HCT116 (cell line): ENCODE data around the gene C10orf143. TPM values are rescaled to one million over a fixed set of nuclear protein-coding genes. Genes with fewer than 3 reads are reported as not detected.

Experiments used
- ATAC-seq: fragments of 200-7000 bp; cut with Tn5 transposase; 2 replicates; pipeline ENCODE4 v1.9.1; 2020; ENCODE audit warnings: mild to moderate bottlenecking, moderate library complexity
- BruUV-seq: library from RNA; stranded (reverse); fragments of 400-500 nt; replicated peaks from 2 replicates; lab custom pipeline; 2021; lab: Mats Ljungman, UMichigan
- CTCF ChIA-PET: fragments of 300-600 bp; sonication (Branson Sonifier 250); formaldehyde crosslinking; loops from one replicate; lab custom pipeline; 2021; ENCODE audit warnings: antibody characterized with exemption; lab: Charles Lee
- POLR2A ChIA-PET: fragments of 300-600, 350-600 bp; sonication (Branson Sonifier 250); formaldehyde crosslinking; loops from one replicate; lab custom pipeline; 2021; ENCODE audit warnings: antibody characterized with exemption; lab: Charles Lee
- RAD21 ChIA-PET, 2 experiments: fragments of 300-600 bp; sonication (Branson Sonifier 250); formaldehyde crosslinking; loops; one replicate each; lab custom pipeline; 2023; ENCODE audit warnings: low total read pairs in 2 of 2; ENCODE audit not compliant: uncharacterized antibody in 2 of 2, unreplicated experiment in 2 of 2, low non-redundant PET in 1 of 2; lab: Charles Lee
- DNase-seq: peaks from one replicate; pipeline ENCODE4 v3.0.0-alpha.2; 2010; ENCODE audit warnings: low read depth, low spot score
- H2AFZ ChIP-seq: fragments of 200-600 bp; shearing (Covaris generic), sonication (generic); 2 replicates; pipeline ENCODE4 v1.6.1; 2017; ENCODE audit warnings: low read depth, mixed run types, mixed read lengths, antibody characterized with exemption, low read length; ENCODE audit not compliant: poor library complexity, severe bottlenecking
- H3K27ac ChIP-seq: 2 replicates; pipeline ENCODE4 v1.5.1; 2012; ENCODE audit warnings: low read depth, low read length
- H3K27me3 ChIP-seq: fragments of 200-600 bp; sonication (generic); 2 replicates; pipeline ENCODE4 v1.6.1; 2016; ENCODE audit warnings: mixed run types, low read length, mixed read lengths; ENCODE audit not compliant: insufficient read depth
- H3K36me3 ChIP-seq, 2 experiments: fragments of 200-500 bp in 1 of 2; fragments of 200-600 bp in 1 of 2; sonication (Bioruptor generic) in 1 of 2; sonication (generic) in 1 of 2; 2 replicates each; pipeline versions ENCODE4 v1.5.1 to v1.6.1; 2014 to 2016; ENCODE audit warnings: low read length in 2 of 2, inconsistent platforms in 1 of 2, mixed read lengths in 1 of 2, mixed run types in 1 of 2; ENCODE audit not compliant: insufficient read depth in 2 of 2, control insufficient read depth in 1 of 2
- H3K4me1 ChIP-seq, 2 experiments: fragments of 200-600 bp in 1 of 2; sonication (generic) in 1 of 2; 2 replicates each; pipeline versions ENCODE4 v1.5.1 to v1.6.1; 2012 to 2017; ENCODE audit warnings: low read length in 2 of 2, inconsistent platforms in 1 of 2, mild to moderate bottlenecking in 1 of 2, mixed read lengths in 1 of 2, mixed run types in 1 of 2, moderate library complexity in 1 of 2; ENCODE audit not compliant: insufficient read depth in 2 of 2, control insufficient read depth in 1 of 2
- H3K4me2 ChIP-seq: fragments of 200-600 bp; sonication (generic); 2 replicates; pipeline ENCODE4 v1.6.1; 2017; ENCODE audit warnings: mixed run types, low read length, mixed read lengths
- H3K4me3 ChIP-seq, 2 experiments: fragments of 200-600 bp in 1 of 2; sonication (generic) in 1 of 2; replicated peaks in 1 of 2; 2 replicates each; pipeline ENCODE4 v1.5.1; 2011 to 2016; ENCODE audit warnings: low read length in 2 of 2, control low read depth in 1 of 2, low read depth in 1 of 2, mild to moderate bottlenecking in 1 of 2, mixed read lengths in 1 of 2, mixed run types in 1 of 2
- H3K79me2 ChIP-seq: fragments of 200-600 bp; sonication (generic); 2 replicates; pipeline ENCODE4 v1.6.1; 2017; ENCODE audit warnings: mild to moderate bottlenecking, mixed run types, low read length, moderate library complexity, mixed read lengths; ENCODE audit not compliant: insufficient read depth
- H3K9ac ChIP-seq: fragments of 200-600 bp; sonication (generic); 2 replicates; pipeline ENCODE4 v1.6.1; 2016; ENCODE audit warnings: low read length, mixed read lengths
- H3K9me2 ChIP-seq: fragments of 200-600 bp; sonication (generic), shearing (Covaris generic); 2 replicates; pipeline ENCODE4 v1.6.1; 2017; ENCODE audit warnings: mixed run types, mild to moderate bottlenecking, moderate library complexity; ENCODE audit not compliant: insufficient read depth
- H3K9me3 ChIP-seq, 2 experiments: fragments of 200-500 bp in 1 of 2; fragments of 200-600 bp in 1 of 2; sonication (Bioruptor generic) in 1 of 2; sonication (generic) in 1 of 2; 2 replicates each; pipeline ENCODE4 v1.6.1; 2014 to 2017; ENCODE audit warnings: low read length in 2 of 2, mixed read lengths in 2 of 2, inconsistent platforms in 1 of 2, low read depth in 1 of 2, mild to moderate bottlenecking in 1 of 2, mixed run types in 1 of 2, moderate library complexity in 1 of 2; ENCODE audit not compliant: control insufficient read depth in 1 of 2, insufficient read depth in 1 of 2
- H4K20me1 ChIP-seq: fragments of 200-600 bp; sonication (generic), shearing (Covaris generic); 2 replicates; pipeline ENCODE4 v1.6.1; 2017; ENCODE audit warnings: mixed run types, mild to moderate bottlenecking, moderate library complexity; ENCODE audit not compliant: insufficient read depth
- ATF3 ChIP-seq: IDR thresholded peaks from 2 replicates; pipeline ENCODE4 v1.6.1; 2012
- CBX3 ChIP-seq: IDR thresholded peaks from 2 replicates; pipeline ENCODE4 v1.6.1; 2012; ENCODE audit warnings: low read depth
- ELF1 ChIP-seq: IDR thresholded peaks from 2 replicates; pipeline ENCODE4 v1.6.1; 2012; ENCODE audit warnings: low read depth, borderline replicate concordance
- EZH2 ChIP-seq: fragments of 200-600 bp; sonication (generic); IDR thresholded peaks from 2 replicates; pipeline ENCODE4 v1.6.1; 2017; ENCODE audit warnings: antibody characterized with exemption, mixed run types
- EZH2phosphoT487 ChIP-seq: fragments of 200-600 bp; IDR thresholded peaks from 2 replicates; pipeline ENCODE4 v1.6.1; 2018; ENCODE audit warnings: antibody characterized with exemption, borderline replicate concordance
- JUND ChIP-seq: IDR thresholded peaks from 2 replicates; pipeline ENCODE4 v1.6.1; 2012
- MAX ChIP-seq: IDR thresholded peaks from 2 replicates; pipeline ENCODE4 v1.6.1; 2012
- POLR2A ChIP-seq: IDR thresholded peaks from 2 replicates; pipeline ENCODE4 v1.7.0; 2011; ENCODE audit warnings: borderline replicate concordance; ENCODE audit not compliant: insufficient read depth, insufficient read length; ENCODE audit errors: extremely low read depth
- POLR2AphosphoS5 ChIP-seq: IDR thresholded peaks from 2 replicates; pipeline ENCODE4 v1.6.1; 2011; ENCODE audit warnings: mild to moderate bottlenecking, low read depth, low read length, moderate library complexity
- SIN3A ChIP-seq: IDR thresholded peaks from 2 replicates; pipeline ENCODE4 v1.6.1; 2012; ENCODE audit warnings: low read depth
- SP1 ChIP-seq: IDR thresholded peaks from 2 replicates; pipeline ENCODE4 v1.6.1; 2012; ENCODE audit warnings: low read depth
- SRF ChIP-seq: IDR thresholded peaks from 2 replicates; pipeline ENCODE4 v1.6.1; 2012; ENCODE audit warnings: low read depth
- ZBTB33 ChIP-seq: IDR thresholded peaks from 2 replicates; pipeline ENCODE4 v1.6.1; 2011; ENCODE audit warnings: mild to moderate bottlenecking, low read length, moderate library complexity; ENCODE audit not compliant: insufficient replicate concordance; ENCODE audit errors: extremely low read depth
- ZFX ChIP-seq: fragments of 450-650 bp; IDR thresholded peaks from 2 replicates; pipeline ENCODE4 v1.6.1; 2017
- ZNF274 ChIP-seq: fragments of 200-500 bp; sonication (Bioruptor generic); IDR thresholded peaks from 2 replicates; pipeline ENCODE4 v1.6.1; 2014; ENCODE audit warnings: mild to moderate bottlenecking, low read depth, low read length, inconsistent platforms
- intact Hi-C: fragments of 100-400 bp; cut with micrococcal nuclease; formaldehyde crosslinking; loops from 2 replicates; pipeline ENCODE4 v1.10.0; 2022
- total RNA-seq: library from RNA; stranded (reverse); gene quantifications from one replicate; pipeline ENCODE4 v1.2.1, GENCODE V29; 2021; ENCODE audit not compliant: unreplicated experiment
- TF ChIP-seq, protein P1 (sequence below): IDR thresholded peaks from 2 replicates; pipeline ENCODE4 v1.6.1; 2012; ENCODE audit warnings: low read depth
- TF ChIP-seq, protein P2 (sequence below), 3 experiments: fragments of 200-600 bp in 1 of 3; sonication (generic) in 1 of 3; IDR thresholded peaks in 2 of 3; conservative IDR thresholded peaks in 1 of 3; 2 replicates each; pipeline ENCODE4 v1.5.1; 2012 to 2017; ENCODE audit warnings: low read depth in 2 of 3, low read length in 2 of 3, antibody characterized with exemption in 1 of 3, borderline replicate concordance in 1 of 3, control low read depth in 1 of 3, mild to moderate bottlenecking in 1 of 3, mixed read lengths in 1 of 3, mixed run types in 1 of 3, moderate library complexity in 1 of 3; ENCODE audit not compliant: insufficient read depth in 1 of 3

C10orf143 gene
- total RNA-seq, 1 experiment from 2014 or later, result 0.66 TPM

GRCh38 chr10:130111113-130111851 is 652 bp upstream of the C10orf143 start:
- Histone ChIP-seq H3K4me2 (peak overlapping the region; percentile 89), H2AFZ (no peak overlapping the region), H3K9me3 (no peaks in the 10 kb centered on the region), H3K27ac (peak overlapping the region; percentile 70), H3K9me2 (no peaks in the 10 kb centered on the region), H3K9ac (peak overlapping the region; percentile 92), H3K4me3 (peak overlapping the region; percentile 72 to 73), H3K36me3 (no peaks in the 10 kb centered on the region), H3K27me3 (no peaks in the 10 kb centered on the region), H3K79me2 (no peaks in the 10 kb centered on the region), H3K4me1 (peaks cover 5 to 18% of the 10 kb centered on the region in 2 experiments), H4K20me1 (no peaks in the 10 kb centered on the region)
- ChIA-PET POLR2A (interaction anchor here (2.4 to 2.7 kb wide), 2 partner anchors 25 to 27 kb away, joined by 11 to 13 read pairs; partner anchors contain the start of gene GLRX3), RAD21 (interaction anchor here in 1 of 2 experiments (0.8 kb wide), 1 partner anchor 68 kb away, joined by 4 read pairs; no protein-coding TSS in a partner anchor), CTCF (interaction anchor here (1.1 to 2.7 kb wide), 4 partner anchors 14 to 222 kb away, joined by 3 to 16 read pairs (median 4); partner anchors contain the start of gene GLRX3)
- TF ChIP-seq, protein P1, sequence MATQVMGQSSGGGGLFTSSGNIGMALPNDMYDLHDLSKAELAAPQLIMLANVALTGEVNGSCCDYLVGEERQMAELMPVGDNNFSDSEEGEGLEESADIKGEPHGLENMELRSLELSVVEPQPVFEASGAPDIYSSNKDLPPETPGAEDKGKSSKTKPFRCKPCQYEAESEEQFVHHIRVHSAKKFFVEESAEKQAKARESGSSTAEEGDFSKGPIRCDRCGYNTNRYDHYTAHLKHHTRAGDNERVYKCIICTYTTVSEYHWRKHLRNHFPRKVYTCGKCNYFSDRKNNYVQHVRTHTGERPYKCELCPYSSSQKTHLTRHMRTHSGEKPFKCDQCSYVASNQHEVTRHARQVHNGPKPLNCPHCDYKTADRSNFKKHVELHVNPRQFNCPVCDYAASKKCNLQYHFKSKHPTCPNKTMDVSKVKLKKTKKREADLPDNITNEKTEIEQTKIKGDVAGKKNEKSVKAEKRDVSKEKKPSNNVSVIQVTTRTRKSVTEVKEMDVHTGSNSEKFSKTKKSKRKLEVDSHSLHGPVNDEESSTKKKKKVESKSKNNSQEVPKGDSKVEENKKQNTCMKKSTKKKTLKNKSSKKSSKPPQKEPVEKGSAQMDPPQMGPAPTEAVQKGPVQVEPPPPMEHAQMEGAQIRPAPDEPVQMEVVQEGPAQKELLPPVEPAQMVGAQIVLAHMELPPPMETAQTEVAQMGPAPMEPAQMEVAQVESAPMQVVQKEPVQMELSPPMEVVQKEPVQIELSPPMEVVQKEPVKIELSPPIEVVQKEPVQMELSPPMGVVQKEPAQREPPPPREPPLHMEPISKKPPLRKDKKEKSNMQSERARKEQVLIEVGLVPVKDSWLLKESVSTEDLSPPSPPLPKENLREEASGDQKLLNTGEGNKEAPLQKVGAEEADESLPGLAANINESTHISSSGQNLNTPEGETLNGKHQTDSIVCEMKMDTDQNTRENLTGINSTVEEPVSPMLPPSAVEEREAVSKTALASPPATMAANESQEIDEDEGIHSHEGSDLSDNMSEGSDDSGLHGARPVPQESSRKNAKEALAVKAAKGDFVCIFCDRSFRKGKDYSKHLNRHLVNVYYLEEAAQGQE, result no peak
- peak; percentile 10; the same call in 1 of the 2 replicates for TF ChIP-seq ZFX
- TF ChIP-seq POLR2AphosphoS5, result no peak; the same call in 1 of the 2 replicates
- TF ChIP-seq ZNF274, result no peak
- TF ChIP-seq JUND, result no peak
- no peak for TF ChIP-seq ATF3
- no peak for TF ChIP-seq EZH2phosphoT487
- peak; percentile 94 for TF ChIP-seq ELF1
- peak; percentile 90 for TF ChIP-seq SP1
- no peak for TF ChIP-seq CBX3
- no peak for TF ChIP-seq SRF
- TF ChIP-seq POLR2A, result no peak
- no peak for TF ChIP-seq EZH2
- TF ChIP-seq SIN3A, result peak; percentile 17; the same call in 1 of the 2 replicates
- TF ChIP-seq ZBTB33, result no peak
- TF ChIP-seq MAX, result no peak; the same call in 1 of the 2 replicates
- TF ChIP-seq, protein P2, sequence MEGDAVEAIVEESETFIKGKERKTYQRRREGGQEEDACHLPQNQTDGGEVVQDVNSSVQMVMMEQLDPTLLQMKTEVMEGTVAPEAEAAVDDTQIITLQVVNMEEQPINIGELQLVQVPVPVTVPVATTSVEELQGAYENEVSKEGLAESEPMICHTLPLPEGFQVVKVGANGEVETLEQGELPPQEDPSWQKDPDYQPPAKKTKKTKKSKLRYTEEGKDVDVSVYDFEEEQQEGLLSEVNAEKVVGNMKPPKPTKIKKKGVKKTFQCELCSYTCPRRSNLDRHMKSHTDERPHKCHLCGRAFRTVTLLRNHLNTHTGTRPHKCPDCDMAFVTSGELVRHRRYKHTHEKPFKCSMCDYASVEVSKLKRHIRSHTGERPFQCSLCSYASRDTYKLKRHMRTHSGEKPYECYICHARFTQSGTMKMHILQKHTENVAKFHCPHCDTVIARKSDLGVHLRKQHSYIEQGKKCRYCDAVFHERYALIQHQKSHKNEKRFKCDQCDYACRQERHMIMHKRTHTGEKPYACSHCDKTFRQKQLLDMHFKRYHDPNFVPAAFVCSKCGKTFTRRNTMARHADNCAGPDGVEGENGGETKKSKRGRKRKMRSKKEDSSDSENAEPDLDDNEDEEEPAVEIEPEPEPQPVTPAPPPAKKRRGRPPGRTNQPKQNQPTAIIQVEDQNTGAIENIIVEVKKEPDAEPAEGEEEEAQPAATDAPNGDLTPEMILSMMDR (IDR thresholded peaks at IDR 0.05 in 2 of 3, conservative IDR thresholded peaks at IDR 0.05 in 1 of 3; ENCODE audit: borderline replicate concordance in 1 of 3, insufficient read depth in 1 of 3, low read depth in 2 of 3, low read length in 2 of 3), result no peak
- ATAC-seq (peak; percentile 85), DNase-seq (peak; percentile 86)
- intact Hi-C loops, result loop anchor here (1.0 kb wide), 1 partner anchor 25 kb away; the partner anchor contains the start of gene GLRX3
- BruUV-seq, result TSS peak; percentile 85
